PC-3 (cell line): ENCODE measurements around the gene RBPMS2.

ENCODE experiments used
- CTCF ChIP-seq: fragments of 300-600 bp; sonication (generic); conservative IDR thresholded peaks from 2 replicates; pipeline ENCODE4 v1.5.1; 2017; ENCODE audit warnings: antibody characterized with exemption, low read depth, mild to moderate bottlenecking, low read length
- EZH2 ChIP-seq: fragments of 300-600 bp; sonication (generic); IDR thresholded peaks from one replicate; pipeline ENCODE4 v1.6.1; 2017; ENCODE audit warnings: antibody characterized with exemption, mild to moderate bottlenecking, low read length; ENCODE audit not compliant: unreplicated experiment
- EZH2phosphoT487 ChIP-seq: fragments of 300-600 bp; sonication (generic); IDR thresholded peaks from 2 replicates; pipeline ENCODE4 v1.6.1; 2018; ENCODE audit warnings: mild to moderate bottlenecking, antibody characterized with exemption, low read length, borderline replicate concordance

GRCh38 chr15:64748251-64748650, 27.1 kb downstream of the RBPMS2 start:
- TF ChIP-seq CTCF, result no peak
- no peak for TF ChIP-seq EZH2phosphoT487
- no peak for TF ChIP-seq EZH2
